Peyer's patch (tissue), 4 donors: Measurements from ENCODE around the gene IGSF9B.

Source experiments
- CTCF ChIP-seq, 6 experiments: fragments of 450-650 bp in 4 of 6; fragments of 200-600 bp in 2 of 6; sonication (generic) in 1 of 6; IDR thresholded peaks; one replicate each; pipeline ENCODE4 v1.5.1; 2017 to 2019; ENCODE audit warnings: antibody characterized with exemption in 6 of 6, mild to moderate bottlenecking in 3 of 6, moderate library complexity in 1 of 6
- POLR2A ChIP-seq, 2 donors: fragments of 450-650 bp; IDR thresholded peaks; one replicate each; pipeline ENCODE4 v1.5.1; 2017; ENCODE audit warnings: antibody characterized with exemption in 2 of 2, mild to moderate bottlenecking in 2 of 2, moderate library complexity in 2 of 2

GRCh38 chr11:134001596-134001995, 44.8 kb upstream of the IGSF9B start:
- no peak for TF ChIP-seq CTCF (IDR thresholded peaks at IDR 0.05)
- TF ChIP-seq POLR2A (IDR thresholded peaks at IDR 0.05), result no peak
